K562 (cell line): ENCODE results near the gene SNX9. TPM values are rescaled to one million over a fixed set of nuclear protein-coding genes. Genes with fewer than 3 reads are reported as not detected.

Experiments
- CXXC5 ChIP-seq: fragments of 250-450 bp; sonication (Bioruptor Pico); IDR thresholded peaks from 2 replicates; pipeline ENCODE4 v1.8.0; 2022; ENCODE audit warnings: inconsistent platforms, mild to moderate bottlenecking, moderate library complexity
- DACH1 ChIP-seq: fragments of 450-650 bp; IDR thresholded peaks from 2 replicates; pipeline ENCODE4 v1.6.1; 2018; ENCODE audit not compliant: partially characterized antibody
- GABPB1 ChIP-seq: sonication (generic); formaldehyde crosslinking; IDR thresholded peaks from 2 replicates; pipeline ENCODE4 v1.8.0; 2022; ENCODE audit warnings: mild to moderate bottlenecking, missing genetic modification reagents
- polyA plus RNA-seq, 8 experiments: library from polyadenylated mRNA; depleted of rRNA in 4 of 8; stranded (reverse) in 5 of 8; unstranded in 3 of 8; fragments of >200 nt; fragmentation: Nextera tagmentation in 2 of 8; fragmentation: Illumina TruSeq in 1 of 8; extraction: Ambion mirVana in 2 of 8; extraction: Trizol in 1 of 8; gene quantifications; 2 replicates each; pipeline versions ENCODE4 v1.2.1 to v1.2.3, GENCODE V29; 2011 to 2014; ENCODE audit warnings: inconsistent platforms in 1 of 8, missing spikeins in 1 of 8
- total RNA-seq, 7 experiments: library from RNA; depleted of rRNA in 6 of 7; stranded (reverse); fragments of >200 nt in 6 of 7; fragmentation: Illumina TruSeq in 2 of 7; extraction: Trizol in 2 of 7; gene quantifications; 2 replicates each; pipeline versions ENCODE4 v1.2.1 to v1.2.3, GENCODE V29; 2011 to 2021; ENCODE audit warnings: low replicate concordance in 1 of 7
- TF ChIP-seq, protein P1 (sequence below): fragments of 450-650 bp; IDR thresholded peaks from 2 replicates; pipeline ENCODE4 v1.6.1; 2018; ENCODE audit not compliant: partially characterized antibody
- TF ChIP-seq, protein P2 (sequence below): fragments of 200-800 bp; sonication (Bioruptor generic); IDR thresholded peaks from 2 replicates; pipeline ENCODE4 v1.6.1; 2017; ENCODE audit warnings: missing genetic modification characterization, missing compliant biosample characterization

Gene SNX9
- total and polyA plus RNA-seq, 9 of the 15 experiments (the other 6 are each of a cell fraction or from before 2014, with no cell fraction given), result 6.0 to 81.7 (median 57.1) TPM

GRCh38 chr6:157993076-157993475 is 170.0 kb downstream of the SNX9 start (continued):
- TF ChIP-seq, protein P1, sequence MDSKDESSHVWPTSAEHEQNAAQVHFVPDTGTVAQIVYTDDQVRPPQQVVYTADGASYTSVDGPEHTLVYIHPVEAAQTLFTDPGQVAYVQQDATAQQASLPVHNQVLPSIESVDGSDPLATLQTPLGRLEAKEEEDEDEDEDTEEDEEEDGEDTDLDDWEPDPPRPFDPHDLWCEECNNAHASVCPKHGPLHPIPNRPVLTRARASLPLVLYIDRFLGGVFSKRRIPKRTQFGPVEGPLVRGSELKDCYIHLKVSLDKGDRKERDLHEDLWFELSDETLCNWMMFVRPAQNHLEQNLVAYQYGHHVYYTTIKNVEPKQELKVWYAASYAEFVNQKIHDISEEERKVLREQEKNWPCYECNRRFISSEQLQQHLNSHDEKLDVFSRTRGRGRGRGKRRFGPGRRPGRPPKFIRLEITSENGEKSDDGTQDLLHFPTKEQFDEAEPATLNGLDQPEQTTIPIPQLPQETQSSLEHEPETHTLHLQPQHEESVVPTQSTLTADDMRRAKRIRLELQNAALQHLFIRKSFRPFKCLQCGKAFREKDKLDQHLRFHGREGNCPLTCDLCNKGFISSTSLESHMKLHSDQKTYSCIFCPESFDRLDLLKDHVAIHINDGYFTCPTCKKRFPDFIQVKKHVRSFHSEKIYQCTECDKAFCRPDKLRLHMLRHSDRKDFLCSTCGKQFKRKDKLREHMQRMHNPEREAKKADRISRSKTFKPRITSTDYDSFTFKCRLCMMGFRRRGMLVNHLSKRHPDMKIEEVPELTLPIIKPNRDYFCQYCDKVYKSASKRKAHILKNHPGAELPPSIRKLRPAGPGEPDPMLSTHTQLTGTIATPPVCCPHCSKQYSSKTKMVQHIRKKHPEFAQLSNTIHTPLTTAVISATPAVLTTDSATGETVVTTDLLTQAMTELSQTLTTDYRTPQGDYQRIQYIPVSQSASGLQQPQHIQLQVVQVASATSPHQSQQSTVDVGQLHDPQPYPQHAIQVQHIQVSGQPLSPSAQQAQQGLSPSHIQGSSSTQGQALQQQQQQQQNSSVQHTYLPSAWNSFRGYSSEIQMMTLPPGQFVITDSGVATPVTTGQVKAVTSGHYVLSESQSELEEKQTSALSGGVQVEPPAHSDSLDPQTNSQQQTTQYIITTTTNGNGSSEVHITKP, result no peak
- TF ChIP-seq CXXC5 (CRISPR knock-in tag) (no peak), DACH1 (no peak), GABPB1 (CRISPR knock-in tag) (no peak)
- TF ChIP-seq, protein P2, sequence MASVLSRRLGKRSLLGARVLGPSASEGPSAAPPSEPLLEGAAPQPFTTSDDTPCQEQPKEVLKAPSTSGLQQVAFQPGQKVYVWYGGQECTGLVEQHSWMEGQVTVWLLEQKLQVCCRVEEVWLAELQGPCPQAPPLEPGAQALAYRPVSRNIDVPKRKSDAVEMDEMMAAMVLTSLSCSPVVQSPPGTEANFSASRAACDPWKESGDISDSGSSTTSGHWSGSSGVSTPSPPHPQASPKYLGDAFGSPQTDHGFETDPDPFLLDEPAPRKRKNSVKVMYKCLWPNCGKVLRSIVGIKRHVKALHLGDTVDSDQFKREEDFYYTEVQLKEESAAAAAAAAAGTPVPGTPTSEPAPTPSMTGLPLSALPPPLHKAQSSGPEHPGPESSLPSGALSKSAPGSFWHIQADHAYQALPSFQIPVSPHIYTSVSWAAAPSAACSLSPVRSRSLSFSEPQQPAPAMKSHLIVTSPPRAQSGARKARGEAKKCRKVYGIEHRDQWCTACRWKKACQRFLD, result no peak
